ENCODE measurements around the gene SGMS2. TPM values are rescaled to one million over a fixed set of nuclear protein-coding genes. Genes with fewer than 3 reads are reported as not detected.

The SGMS2 gene
- total RNA-seq (2022; extraction: Qiagen RNA extraction; ENCODE audit: low read depth) = 19.7 to 34.0 TPM (median 29.3 TPM) in 5 replicates

GRCh38 chr4:107824350-107825071 lies at the start of gene SGMS2:
SGMS2 (plus strand) TSS chr4:107824932; CDS start chr4:107895554, 70,622 bp downstream.

DNA sequence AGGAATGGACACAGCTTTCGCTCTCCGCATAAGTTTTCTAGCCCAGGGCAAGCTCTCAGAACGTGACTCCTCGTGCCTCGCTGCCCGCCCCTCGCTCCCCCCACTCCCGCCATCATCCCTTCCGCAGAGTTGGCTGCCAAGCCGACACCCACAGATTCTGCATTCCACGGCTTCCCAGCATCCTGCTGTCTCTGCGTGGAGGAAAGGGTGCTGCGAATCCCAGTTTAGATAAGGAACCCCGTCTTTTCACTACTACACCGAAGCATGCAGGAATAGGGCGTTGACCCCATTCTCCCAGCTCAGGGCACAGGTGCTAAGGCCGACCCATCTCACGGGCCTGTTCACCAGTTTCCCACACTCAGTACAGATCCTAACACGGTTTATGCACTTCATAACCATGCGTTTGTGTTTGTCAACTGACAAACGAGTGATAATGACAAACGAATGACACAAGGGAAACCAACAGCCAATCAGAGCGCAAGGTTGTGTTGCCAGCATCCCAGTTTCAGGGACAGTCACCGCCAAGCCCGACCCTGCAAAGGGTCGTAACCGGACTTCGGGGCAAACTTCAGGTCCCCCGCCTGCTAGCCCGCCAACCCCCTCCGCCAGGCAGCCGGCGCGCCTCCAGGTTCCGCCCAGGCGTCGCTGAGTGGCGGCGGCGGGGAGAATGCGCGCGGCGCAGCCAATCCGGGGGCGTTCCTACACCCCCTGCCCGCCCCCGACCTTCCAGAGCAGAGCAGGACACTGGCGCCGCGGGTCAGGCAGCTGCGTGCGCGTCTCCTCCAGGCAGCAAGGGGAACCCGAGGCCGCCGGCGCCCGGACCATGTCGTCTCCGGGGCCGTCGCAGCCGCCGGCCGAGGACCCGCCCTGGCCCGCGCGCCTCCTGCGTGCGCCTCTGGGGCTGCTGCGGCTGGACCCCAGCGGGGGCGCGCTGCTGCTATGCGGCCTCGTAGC lies 106.4 kb downstream of the SGMS2 start, which contains the start of gene CYP2U1:
TSS of gene CYP2U1 (plus strand) at position 729 of the 954 bp plus-strand sequence. CDS start at position 824, 95 bp downstream.

Other genes with a start within 250 kb of the SGMS2 start
- gene PAPSS1, start 104.7 kb upstream of the SGMS2 start, total RNA-seq (2022; extraction: Qiagen RNA extraction; ENCODE audit: low read depth) = 29.7 to 35.9 TPM (median 32.7 TPM) in 5 replicates
- gene CYP2U1, start 106.6 kb downstream of the SGMS2 start, total RNA-seq (2022; extraction: Qiagen RNA extraction; ENCODE audit: low read depth) = 1.1 to 1.8 TPM (median 1.5 TPM) in 5 replicates
- 20.2 to 24.6 TPM (median 23.0 TPM) in 5 replicates for gene HADH, start 165.0 kb downstream of the SGMS2 start, total RNA-seq (2022; extraction: Qiagen RNA extraction; ENCODE audit: low read depth)

Measured in A549 treated with GW870086 at 1 μM for 4 hours (cell line).